Posterior vena cava (tissue), 2 donors: ENCODE data around the gene C3orf52. TPM values are rescaled to one million over a fixed set of nuclear protein-coding genes. Genes with fewer than 3 reads are reported as not detected.

Experiments
- microRNA-seq, 2 donors: library from miRNA; unstranded; fragments of <30 nt; microRNA quantifications; one replicate each; pipeline ENCODE4 v1.2.0, GENCODE V29; 2020 to 2021; ENCODE audit warnings: borderline microRNAs expressed in 2 of 2
- total RNA-seq, 2 donors: library from RNA; stranded (reverse); fragmentation: NEBNext Ultra II Directional; extraction: Animal tissue kit (Norgen Biotek cat#: 25700); gene quantifications; one replicate each; pipeline ENCODE4 v1.2.1, GENCODE V29; 2021
- donor health status: DM: yes; HTN: yes; CAD: no.
- donor health status: DM: yes; HTN: yes; CAD: no.

C3orf52 gene
- total RNA-seq, 2 donors from 2014 or later = 2.1 to 9.9 TPM

Small RNAs within 50 kb of the gene (microRNA-seq; reads per million reads assigned to microRNA genes)
- gene MIR567 = 0 reads per million in 2 donors

Other genes with a start within 250 kb of the C3orf52 start
- gene PHLDB2, start 227.1 kb upstream of the C3orf52 start, total RNA-seq = 100 to 1,000 TPM; 125 to 135 TPM
- 10 to 100 TPM; 15.4 to 22.9 TPM for gene ABHD10, start 107.4 kb upstream of the C3orf52 start, total RNA-seq
- gene TAGLN3, start 87.5 kb upstream of the C3orf52 start, total RNA-seq = not detected
- not detected for gene TMPRSS7, start 51.7 kb upstream of the C3orf52 start, total RNA-seq
- under 1 TPM; 0.29 to 0.37 TPM for gene GCSAM, start 46.9 kb downstream of the C3orf52 start, total RNA-seq
- 1 to 10 TPM in 1 of 2 donors, under 1 TPM in 1; 0.29 to 1.4 TPM for gene SLC9C1, start 207.8 kb downstream of the C3orf52 start, total RNA-seq
- 10 to 100 TPM in 1 of 2 donors, 1 to 10 TPM in 1; 7.7 to 17.7 TPM for gene CD200, start 246.8 kb downstream of the C3orf52 start, total RNA-seq